ENCODE results near the gene TC2N.

DNA sequence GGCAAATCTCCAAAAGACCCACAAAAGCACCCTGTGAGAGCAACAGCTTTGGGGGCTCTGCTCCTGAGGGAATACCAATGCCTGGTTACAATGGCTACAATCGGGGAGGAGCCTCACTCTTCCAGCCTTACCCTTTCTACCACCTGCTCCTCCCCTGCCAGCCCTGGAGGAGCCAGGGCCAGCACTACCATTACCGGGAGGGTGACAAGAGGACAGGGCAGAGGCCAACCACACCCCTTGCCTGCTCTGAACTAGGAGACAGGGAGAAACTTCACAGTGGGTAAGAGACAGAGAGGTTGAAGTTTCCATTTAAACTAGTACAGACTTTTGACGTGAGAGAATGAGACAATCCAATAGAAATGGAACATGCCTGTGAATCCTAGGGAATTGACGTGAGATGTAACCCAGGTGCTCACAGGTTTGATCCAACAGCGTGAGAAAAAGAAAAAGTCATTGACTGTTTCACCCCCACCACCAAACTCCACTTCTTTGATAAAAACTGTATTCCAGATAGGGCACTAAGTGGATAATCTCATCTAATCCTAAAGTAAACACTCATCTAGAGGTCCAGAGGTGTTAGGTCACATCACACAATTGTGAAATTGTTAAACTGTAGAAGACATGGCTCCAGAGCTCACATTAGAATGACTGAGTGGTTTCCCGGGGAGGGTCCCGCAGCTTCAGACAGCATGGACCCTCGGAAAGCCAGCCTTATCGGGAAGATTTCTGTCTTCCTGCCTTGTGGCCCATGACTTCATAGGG is 8.4 kb upstream of the TC2N start:
- TF ChIP-seq, protein P1, sequence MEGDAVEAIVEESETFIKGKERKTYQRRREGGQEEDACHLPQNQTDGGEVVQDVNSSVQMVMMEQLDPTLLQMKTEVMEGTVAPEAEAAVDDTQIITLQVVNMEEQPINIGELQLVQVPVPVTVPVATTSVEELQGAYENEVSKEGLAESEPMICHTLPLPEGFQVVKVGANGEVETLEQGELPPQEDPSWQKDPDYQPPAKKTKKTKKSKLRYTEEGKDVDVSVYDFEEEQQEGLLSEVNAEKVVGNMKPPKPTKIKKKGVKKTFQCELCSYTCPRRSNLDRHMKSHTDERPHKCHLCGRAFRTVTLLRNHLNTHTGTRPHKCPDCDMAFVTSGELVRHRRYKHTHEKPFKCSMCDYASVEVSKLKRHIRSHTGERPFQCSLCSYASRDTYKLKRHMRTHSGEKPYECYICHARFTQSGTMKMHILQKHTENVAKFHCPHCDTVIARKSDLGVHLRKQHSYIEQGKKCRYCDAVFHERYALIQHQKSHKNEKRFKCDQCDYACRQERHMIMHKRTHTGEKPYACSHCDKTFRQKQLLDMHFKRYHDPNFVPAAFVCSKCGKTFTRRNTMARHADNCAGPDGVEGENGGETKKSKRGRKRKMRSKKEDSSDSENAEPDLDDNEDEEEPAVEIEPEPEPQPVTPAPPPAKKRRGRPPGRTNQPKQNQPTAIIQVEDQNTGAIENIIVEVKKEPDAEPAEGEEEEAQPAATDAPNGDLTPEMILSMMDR (IDR thresholded peaks at IDR 0.05; ENCODE audit: low read depth, low read length) = no peak
- TF ChIP-seq EZH2phosphoT487 (IDR thresholded peaks at IDR 0.05; ENCODE audit: low read depth) = no peak

All from OCI-LY3 (cell line).